GM19351 (cell line): ENCODE results near the gene BBS9.
"Not testable (repeated sequence)": the region's sequence is repeated elsewhere in the genome, so short reads cannot be mapped to it uniquely, and the experiment has no call there.

Experiments
- ATAC-seq: cut with Tn5 transposase; IDR thresholded peaks from one replicate; pipeline ENCODE4 v1.9.1; 2021; ENCODE audit warnings: mild to moderate bottlenecking, moderate library complexity; ENCODE audit not compliant: unreplicated experiment

Gene BBS9

GRCh38 chr7:33262476-33262875 is 133.1 kb downstream of the BBS9 start:
- no peak for ATAC-seq

- not testable (repeated sequence) for ATAC-seq
These were observed 142.5 kb downstream of the BBS9 start for GRCh38 chr7:33271839-33272371.

- no peak for ATAC-seq
These were observed 144.0 kb downstream of the BBS9 start for GRCh38 chr7:33273356-33273755.

- ATAC-seq, result no peak
These were observed 147.0 kb downstream of the BBS9 start for GRCh38 chr7:33276325-33276724.

GRCh38 chr7:33276729-33277128 is 147.4 kb downstream of the BBS9 start:
- no peak for ATAC-seq

GRCh38 chr7:33278095-33278494 is 148.7 kb downstream of the BBS9 start:
- no peak for ATAC-seq

- no peak for ATAC-seq
These were observed 157.1 kb downstream of the BBS9 start for GRCh38 chr7:33286501-33286900.

GRCh38 chr7:33287738-33288137 is 158.4 kb downstream of the BBS9 start:
- no peak for ATAC-seq

- no peak for ATAC-seq
These were observed 169.5 kb downstream of the BBS9 start for GRCh38 chr7:33298848-33299247.

GRCh38 chr7:33299425-33299824 is 170.1 kb downstream of the BBS9 start:
- ATAC-seq, result no peak

GRCh38 chr7:33300131-33300530 is 170.8 kb downstream of the BBS9 start:
- no peak for ATAC-seq

GRCh38 chr7:33300742-33301141 is 171.4 kb downstream of the BBS9 start:
- ATAC-seq, result no peak

GRCh38 chr7:33303978-33304557 is 174.7 kb downstream of the BBS9 start:
- ATAC-seq, result not testable (repeated sequence)

GRCh38 chr7:33307205-33307604 is 177.8 kb downstream of the BBS9 start:
- ATAC-seq, result no peak

GRCh38 chr7:33310546-33310945 is 181.2 kb downstream of the BBS9 start:
- no peak for ATAC-seq

- ATAC-seq, result no peak
These were observed 196.6 kb downstream of the BBS9 start for GRCh38 chr7:33325754-33326484.

- ATAC-seq, result no peak
These were observed 197.1 kb downstream of the BBS9 start for GRCh38 chr7:33326485-33326848.

- no peak for ATAC-seq
These were observed 198.1 kb downstream of the BBS9 start for GRCh38 chr7:33327427-33327826.

GRCh38 chr7:33334349-33334748 is 205.0 kb downstream of the BBS9 start:
- ATAC-seq, result peak; percentile 50

- ATAC-seq, result no peak
These were observed 207.5 kb downstream of the BBS9 start for GRCh38 chr7:33336820-33337219.

- no peak for ATAC-seq
These were observed 209.9 kb downstream of the BBS9 start for GRCh38 chr7:33339074-33339790.

GRCh38 chr7:33346055-33346454 is 216.7 kb downstream of the BBS9 start:
- ATAC-seq, result no peak
